GM21619 (cell line): ENCODE results near the gene PYGO2.
"Not testable (repeated sequence)": the region's sequence is repeated elsewhere in the genome, so short reads cannot be mapped to it uniquely, and the experiment has no call there.

Experiments
- ATAC-seq: cut with Tn5 transposase; IDR thresholded peaks from one replicate; pipeline ENCODE4 v1.9.1; 2021; ENCODE audit not compliant: unreplicated experiment

Gene PYGO2

DNA sequence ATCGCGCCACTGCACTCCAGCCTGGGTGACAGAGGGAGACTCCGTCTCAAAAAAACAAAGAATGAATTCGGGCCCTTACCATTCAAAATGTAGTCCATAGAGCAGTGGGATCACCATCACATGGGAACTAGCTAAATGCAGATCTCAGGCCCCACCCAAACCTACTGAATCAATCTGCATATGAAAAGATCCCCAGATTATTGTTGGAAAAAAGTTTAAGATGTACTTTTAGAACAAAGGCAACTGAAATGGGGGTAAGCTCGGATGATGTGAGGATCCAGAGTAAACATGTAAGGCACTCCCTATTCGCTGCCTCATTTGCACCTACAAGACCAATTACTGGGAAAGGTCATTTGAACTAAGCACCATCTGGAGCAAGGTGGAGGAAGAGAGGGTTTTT, 20.8 kb upstream of the PYGO2 start:
- ATAC-seq = no peak

DNA sequence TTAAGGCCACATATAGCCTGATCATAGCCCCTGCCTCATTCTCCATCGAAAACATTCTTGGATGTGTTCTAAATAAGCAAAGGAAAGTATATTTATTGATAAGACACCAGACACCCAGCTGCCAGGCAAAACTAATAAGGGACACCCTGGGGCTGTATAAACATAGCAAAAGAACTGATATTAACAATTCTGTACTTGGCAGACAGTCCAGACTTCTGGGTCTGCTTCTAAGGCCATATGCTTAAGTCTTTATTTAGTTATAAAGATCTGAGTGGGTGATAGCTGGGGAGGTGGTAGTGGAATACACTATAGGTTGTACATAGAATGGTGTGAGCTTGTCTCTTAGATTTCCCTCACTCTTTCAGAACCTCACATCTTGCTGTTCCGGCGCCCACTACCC, 16.8 kb upstream of the PYGO2 start:
- ATAC-seq = no peak

DNA sequence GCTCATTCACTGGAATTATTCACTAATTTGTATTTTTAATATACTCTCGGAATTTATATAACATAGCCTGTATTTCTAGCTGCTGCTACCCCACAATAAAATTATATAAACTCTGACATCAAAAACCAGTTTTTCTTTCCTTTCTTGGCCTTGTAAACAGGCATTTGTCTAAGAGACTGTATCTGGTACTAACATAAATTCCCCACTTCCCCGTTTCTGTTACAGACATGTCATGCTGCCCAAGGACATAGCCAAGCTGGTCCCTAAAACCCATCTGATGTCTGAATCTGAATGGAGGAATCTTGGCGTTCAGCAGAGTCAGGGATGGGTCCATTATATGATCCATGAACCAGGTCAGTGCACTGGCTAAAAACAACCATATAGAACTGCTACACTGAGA, 16.2 kb upstream of the PYGO2 start:
- not testable (repeated sequence) for ATAC-seq

DNA sequence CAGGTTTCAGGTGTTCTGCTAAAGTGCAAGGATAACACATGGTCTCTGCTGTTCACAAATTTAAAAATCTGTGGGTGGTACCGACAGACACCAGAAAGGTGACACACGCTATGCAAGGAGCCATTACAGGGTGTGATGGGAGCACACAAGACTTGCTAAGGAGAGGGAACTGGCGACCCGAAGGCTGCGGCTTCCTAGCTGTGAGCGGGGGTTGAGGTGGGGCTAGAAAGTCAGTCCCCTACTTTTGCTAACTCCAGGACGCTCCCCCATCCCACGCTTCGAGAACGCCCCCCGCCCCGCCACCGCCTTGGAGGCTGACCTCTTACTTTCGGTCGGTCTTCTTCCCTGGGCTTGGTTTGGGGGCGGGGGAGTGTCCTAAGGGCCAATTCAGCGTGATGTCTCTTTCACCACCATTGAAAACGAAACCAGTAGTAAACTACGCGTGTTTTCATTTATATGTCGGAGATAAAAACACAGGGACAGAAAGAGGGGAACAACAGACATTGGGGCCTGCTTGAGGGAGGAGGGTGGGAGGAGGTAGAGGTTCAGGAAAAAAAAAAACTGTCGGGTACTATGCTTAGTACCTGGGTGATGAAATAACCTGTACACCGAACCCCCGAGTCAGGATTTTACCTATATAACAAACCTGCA, 14.0 kb upstream of the PYGO2 start:
- no peak for ATAC-seq

DNA sequence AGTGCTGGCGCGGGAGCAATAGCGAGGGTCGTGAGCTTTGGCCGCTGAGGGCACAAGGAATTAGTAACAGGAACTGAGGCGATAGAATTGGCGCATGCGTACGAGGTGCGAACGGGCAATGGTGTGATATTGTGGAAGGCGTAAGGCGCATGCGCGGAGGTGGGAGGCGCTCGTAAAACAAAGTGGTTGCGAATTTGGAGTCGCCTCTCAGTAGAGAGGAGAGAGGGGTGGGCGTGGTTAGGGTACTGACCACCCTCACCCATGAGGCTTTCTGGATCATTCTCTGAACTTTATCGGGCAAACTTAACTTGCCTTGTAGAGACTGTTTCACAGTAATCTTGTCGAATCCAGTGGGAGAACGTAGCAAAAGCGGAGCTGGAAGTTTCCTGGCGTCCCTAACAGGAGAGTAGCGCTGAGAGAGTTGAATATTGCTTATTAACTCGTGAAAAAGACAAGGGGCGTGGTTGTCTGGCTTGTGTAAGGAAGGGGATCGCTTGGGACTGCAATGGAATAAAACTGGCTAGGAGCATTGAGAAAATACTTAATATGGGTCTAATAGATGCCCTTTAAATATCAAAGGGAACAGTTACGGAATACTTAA, 13.3 kb upstream of the PYGO2 start:
- peak; percentile 46 for ATAC-seq

DNA sequence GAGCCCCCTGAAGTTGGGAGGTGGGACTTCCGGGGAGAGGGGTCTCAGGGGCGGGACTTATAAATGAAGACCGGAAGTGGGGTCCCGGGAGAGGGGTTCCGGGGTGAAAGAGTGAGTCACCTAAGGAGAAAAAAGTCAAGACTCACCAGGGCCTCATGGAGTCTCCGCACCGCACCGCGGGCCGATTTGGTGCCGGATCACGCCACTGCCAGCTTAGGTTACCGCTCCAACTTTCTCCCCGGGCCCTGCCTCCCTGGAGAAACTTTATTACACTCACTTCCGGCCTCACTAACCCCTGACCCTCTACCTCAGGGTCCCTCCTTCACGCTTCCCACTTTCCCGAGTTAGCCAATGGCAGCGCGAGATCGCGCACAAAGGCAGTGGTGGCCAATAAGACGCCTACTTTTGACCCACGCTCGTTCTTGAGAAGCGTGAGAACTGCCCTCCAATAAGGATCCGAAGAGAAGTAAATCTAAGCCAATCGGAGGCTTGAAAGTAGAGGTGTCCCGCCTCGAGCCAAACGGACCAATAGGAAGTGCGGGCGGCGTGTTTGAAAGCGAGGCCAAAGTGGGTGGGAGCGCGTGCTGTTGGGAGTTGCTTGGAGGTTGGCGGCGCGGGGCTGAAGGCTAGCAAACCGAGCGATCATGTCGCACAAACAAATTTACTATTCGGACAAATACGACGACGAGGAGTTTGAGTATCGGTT, 12.7 kb upstream of the PYGO2 start, which contains the start of gene CKS1B:
CKS1B (plus strand) TSS at position 580 of the 706 bp plus-strand sequence; CDS start at position 645, 65 bp downstream.
- ATAC-seq = peak; percentile 71

DNA sequence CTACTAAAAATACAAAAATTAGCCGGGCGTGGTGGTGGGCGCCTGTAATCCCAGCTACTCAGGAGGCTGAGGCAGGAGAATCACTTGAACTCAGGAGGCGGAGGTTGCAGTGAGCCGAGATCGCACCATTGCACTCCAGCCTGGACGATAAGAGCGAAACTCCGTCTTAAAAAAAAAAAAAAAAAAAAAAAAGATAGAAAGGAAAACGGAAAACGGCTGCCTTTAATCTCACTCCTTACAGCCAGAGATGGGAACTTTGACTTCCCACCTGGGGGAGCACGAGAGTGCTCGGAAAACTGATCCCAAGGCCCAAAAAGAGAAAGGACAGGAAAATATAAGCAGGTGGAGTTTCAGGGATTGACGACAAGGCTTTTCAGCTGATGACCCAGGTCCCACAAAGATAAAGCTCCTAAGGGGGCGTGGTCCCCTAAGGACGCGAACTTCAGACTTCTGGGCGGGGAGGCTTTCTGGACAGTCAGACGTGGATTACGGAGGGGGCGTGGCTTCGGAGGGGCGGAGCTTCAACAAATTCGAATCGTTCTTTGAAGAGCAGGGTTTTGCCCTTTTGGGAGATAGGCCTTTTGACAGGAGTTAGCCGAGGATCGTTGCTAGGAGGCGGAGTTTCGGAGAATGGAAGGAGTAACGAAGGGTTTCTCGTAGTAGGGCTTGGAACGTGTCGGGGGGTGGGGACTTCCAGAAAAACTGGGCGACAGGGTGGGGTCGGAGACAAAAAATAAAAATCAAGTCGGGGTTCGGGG, 11.9 kb upstream of the PYGO2 start:
- ATAC-seq = no peak

DNA sequence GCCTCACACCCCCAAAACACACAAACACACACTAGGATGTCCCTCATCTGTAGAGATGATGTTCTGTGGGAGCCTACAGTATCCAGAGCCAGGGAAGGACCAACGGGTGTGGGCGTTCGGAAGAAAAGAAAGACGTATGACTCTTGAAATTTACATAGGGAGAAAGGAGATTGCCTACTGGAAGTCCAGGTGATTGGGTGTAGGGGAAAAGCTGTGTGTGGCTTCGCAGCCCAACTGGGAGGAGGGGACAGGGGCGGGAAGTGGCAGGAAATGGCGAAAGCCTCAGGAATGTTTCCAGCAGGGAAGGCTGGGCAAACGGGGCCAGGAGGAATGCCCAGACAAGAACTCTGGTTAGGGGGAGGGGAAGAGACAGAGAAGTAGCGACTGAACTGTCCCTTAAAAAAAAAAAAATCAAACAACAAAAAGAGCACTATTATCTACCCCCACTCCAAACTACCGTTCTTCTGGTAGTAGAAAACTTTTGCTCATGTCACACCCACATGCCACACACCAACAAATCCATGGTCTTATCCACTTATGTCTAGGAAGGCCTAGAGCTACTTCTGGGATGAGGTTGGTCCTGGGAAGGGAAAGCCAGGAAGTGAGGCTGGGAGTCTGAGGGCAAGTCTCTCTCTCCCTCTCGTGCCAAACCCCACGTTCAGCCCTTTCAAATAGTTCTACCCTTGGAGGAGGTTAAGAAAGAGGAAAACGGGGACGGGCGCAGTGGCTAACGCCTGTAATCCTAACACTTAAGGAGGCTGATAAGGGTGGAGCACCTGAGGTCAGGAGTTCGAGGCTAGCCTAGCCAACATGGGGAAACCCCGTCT, 11.1 kb upstream of the PYGO2 start:
- no peak for ATAC-seq

DNA sequence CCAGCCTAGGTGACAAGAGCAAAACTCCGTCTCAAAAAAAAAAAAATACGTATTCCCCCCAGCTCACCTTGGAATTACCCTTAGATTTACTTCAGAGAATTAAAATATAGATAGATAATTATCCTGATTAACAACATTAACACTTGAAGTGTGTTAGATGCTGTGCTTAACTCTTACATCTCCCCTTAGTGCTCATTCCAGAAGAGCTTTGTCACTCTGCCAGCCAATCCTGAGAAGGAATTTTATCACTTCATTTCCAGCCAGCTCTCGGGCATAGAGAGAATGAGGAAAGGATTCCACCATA, 10.6 kb upstream of the PYGO2 start:
- ATAC-seq = no peak

DNA sequence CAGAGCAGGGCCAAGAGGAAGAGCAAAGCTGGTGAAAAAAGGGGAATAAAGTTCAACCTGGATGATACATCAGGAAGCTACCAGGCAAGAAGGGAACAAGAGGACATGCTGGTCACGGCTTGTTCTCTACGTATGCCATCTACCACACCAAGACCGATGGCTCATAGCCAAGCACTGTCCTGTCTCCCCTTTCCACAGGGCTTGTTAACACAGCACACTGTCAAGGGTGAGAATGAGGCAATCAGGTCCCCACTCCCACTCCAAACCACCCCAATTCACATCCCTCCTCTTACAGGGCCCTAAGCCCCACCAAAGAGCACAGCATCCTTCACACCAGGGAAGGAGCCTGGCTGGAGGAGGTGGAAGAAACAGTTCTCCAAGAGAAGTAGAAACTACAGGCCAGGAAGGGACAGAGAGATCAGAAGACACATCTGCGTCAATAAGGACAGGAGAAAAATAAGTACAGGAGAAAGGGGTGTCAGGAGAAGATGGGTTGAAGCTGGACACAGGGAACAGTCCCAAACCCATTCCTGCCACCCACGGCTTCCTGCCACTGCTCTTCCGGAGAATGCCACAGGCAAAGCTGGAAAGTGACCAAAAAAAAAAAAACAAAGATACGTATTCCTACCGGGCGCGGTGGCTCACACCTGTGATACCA, 9.9 kb upstream of the PYGO2 start:
- no peak for ATAC-seq

DNA sequence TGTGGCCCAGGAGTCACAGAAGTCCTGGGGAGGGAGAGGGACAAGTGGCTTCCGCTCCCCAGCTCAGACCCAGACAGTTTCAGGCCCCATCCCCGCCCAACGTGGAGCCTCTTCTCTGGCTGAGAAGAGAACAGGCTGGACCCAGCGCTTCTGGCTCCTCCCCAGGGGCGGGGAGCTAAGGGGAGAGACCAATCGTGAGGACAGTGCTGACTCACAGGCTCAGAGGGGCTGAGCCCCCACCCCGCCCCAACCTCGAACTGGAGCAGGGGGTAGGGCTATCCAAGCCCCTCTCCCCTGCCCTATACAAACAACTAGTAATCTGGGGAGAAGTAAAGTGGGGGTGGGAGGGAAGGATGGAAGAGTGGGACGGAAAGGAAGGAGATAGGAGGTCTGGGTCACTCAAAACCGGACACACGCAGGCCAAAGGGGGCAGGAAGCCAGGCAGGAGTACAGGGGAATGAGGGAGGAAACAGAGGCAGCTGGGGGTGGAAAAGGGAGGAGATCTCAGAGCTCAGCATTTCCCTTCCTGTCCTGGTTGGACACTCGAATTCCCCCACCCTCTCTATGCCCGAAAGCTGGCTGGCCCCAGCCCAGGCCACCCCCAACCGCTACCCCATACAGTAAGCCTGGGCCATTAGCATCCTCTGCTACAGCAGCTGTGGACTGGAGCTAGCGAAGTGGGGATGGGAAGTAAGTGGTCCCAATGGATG, 9.2 kb upstream of the PYGO2 start, which contains the start of gene SHC1:
SHC1 (minus strand) TSS at position 117 of the 710 bp plus-strand sequence. CDS start 221 bp downstream, outside the sequence.
- ATAC-seq = no peak

DNA sequence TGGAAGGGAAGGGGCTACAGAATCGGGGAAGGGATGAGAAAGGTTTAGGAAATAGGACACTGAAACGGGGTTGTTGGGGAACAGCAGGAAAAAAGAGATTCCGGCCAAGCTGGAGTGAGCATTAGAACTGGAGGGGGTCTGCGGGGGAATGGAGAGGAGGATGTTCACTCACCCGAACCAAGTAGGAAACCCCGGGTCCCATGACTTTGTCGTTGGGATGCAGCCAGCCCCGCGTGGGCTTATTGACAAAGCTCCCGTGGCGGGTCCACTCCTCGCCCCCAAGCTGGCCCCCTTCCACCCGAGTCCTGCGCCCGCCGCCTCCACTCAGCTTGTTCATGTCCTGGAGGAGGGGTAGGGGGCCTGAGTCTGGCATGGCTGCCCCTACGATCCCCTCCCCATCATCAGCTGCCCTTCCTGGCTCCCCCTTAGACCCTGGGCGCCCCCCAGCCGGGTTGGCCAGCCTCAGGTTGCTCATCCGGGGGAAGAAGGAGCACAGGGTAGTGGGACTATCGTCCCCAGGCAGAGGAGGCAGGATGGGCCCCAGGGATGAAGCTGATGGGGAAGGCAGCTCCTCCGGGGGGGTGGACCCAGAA, 8.4 kb upstream of the PYGO2 start:
- no peak for ATAC-seq

DNA sequence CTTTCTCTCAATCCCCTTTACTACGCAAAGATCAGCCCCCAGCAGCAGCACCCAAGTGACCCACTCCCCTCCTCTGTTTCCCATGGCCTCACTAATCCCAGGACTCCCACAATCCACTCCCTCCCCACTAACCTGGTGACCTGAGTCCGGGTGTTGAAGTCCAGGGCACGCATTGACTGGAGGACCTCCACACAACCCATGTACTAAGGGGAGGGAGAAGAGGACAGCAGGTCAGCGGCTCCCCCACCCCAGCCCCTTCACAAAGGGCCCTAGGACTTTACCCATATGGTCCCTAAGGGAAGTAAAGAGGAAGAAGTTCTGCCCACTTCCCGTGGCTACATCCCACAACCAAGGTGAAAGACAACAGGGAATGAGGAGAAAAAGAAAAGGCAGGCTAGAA, 7.7 kb upstream of the PYGO2 start:
- no peak for ATAC-seq

DNA sequence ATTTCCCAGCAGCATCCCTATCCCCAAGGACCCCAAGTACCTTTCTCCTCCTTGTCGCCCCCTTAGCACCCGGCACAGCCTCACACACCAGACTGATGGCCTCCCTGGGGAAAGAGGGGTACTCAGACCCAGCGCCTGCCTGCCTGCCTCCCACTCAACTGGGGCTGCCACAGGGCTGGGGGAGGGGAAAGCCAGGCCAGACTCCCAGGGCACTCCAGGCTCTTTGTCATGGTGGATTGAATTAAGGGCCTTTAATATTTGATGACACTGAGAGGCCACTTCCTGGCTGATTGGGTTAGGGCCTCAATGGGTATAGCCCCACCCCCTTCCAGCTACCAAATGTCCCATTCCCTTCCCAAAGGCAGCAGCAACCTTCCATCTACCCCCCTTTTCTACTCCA, 7.1 kb upstream of the PYGO2 start:
- ATAC-seq = no peak

DNA sequence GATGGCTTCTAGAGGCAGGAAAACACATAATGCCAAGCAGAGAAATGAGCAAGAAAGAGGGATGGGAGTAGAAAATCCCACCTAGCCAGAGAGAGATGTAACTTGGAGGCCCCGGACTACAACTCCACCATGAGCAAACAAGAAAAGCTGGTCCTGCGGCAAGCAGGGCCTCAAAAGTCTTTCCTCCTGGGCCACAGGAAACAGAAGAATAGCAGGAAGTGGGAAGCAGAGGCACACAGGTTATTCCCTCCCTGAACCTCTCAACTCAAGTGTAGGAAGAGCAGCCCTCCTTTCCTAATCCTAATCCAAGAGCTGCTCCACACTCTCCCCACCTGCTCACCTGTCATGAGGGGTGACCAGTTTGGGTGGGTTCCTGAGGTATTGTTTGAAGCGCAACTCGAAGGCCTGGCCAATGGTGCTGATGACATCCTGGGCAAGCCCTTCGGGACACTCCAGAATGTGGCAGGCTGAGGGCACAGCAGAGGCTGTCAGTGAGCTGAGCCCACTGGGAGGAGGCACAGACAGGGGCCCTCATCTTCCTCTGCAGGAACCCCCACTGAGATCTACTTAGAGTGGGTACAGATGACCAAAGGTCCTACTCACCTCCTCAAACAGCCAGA, 5.9 kb upstream of the PYGO2 start:
- no peak for ATAC-seq

DNA sequence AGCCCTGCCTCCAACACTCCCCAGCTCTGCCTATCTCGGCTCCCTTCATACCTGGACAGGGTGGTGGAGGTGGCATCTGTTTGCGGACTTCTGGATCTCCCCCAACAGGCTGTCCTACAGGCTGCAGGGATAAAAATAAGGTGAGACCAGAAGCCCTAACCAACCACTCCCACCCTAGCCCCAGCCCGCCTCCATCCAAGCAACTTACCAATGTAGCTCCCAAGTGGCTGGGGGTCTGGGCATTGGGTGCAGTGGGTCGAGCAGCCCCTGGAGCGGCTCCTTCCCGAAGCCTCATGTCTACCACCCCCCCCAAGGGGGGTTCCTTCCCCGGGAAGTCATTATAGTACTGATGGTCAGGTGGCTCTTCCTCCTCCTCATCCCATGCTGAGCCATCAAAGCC, 4.5 kb upstream of the PYGO2 start:
- no peak for ATAC-seq

DNA sequence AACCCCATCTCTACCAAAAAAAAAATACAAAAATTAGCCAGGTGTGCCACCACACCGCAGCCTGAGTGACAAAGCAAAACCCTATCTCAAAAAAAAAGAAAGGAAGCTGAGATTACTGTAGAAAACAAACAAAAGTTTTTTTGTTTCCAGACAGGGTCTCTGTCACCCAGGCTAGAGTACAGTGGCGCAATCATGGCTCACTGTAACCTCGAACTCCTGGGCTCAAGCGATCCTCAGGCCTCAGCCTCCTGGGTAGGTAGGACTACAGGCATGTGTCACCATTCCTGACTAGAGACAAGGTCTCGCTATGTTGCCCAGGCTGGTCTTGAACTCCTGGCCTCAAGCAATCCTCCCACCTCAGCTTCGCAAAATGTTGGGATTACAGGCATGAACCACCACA, 2.8 kb upstream of the PYGO2 start:
- ATAC-seq = no peak

DNA sequence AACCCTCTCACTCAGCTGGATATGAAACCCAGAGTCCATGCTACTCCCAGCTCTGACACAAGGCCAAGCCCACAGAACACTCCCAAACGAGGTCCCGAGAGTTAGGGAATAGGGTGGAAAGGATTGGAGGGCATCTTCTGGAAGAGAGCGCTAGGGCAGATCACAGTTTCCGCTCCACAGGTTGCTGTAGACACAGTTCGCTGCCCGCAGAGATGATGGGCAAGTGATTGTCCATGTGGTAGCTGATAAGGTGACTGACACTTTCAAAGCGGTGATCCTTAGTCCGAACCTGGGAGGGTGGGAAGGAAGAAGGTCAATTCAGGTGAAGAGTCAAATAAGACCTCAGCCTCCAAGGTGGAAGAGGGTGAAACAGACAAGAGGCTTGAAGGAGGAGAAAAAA, 2.1 kb upstream of the PYGO2 start:
- ATAC-seq = no peak

DNA sequence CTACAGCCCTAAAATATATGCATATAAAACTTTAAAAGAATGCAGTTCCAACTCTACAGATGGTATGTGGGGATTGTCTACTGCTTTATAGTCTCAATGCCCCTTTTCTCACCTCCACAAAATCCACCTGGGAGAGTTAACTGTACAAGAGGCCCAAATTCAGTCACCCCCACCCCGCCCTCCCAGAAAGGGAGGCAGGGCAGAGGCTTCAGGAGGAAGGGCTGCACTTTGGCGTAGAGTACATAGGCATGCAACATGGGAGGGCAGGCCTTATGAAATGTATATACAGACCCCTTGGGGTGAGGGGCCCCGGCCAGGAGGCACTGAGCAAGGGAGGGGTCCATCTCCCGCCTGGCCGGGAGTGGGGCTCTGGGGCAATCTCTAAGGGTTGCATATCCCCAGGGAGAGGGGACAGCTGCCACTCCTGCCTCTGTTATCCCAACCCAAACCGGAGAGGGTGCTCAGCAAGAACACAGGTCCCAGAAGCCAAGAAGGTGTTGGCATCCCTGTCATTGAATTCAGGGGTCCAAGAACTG, 1.3 kb upstream of the PYGO2 start:
- no peak for ATAC-seq
